OCI-LY1 (cell line): ENCODE results near the gene SEMA6B.
A peak's percentile ranks its signal among the peaks of the same experiment; 100 is the strongest.

ENCODE experiments used
- CTCF ChIP-seq: fragments of 200-600 bp; sonication (generic), shearing (Covaris generic); IDR thresholded peaks from 2 replicates; pipeline ENCODE4 v1.5.1; 2017; ENCODE audit warnings: mild to moderate bottlenecking, antibody characterized with exemption, low read length, moderate library complexity, mixed read lengths
- EZH2 ChIP-seq: fragments of 200-600 bp; sonication (generic), shearing (Covaris generic); IDR thresholded peaks from 2 replicates; pipeline ENCODE4 v1.8.0; 2017; ENCODE audit warnings: borderline replicate concordance, mixed run types, mild to moderate bottlenecking, antibody characterized with exemption, low read length, moderate library complexity, mixed read lengths

GRCh38 chr19:4589579-4590410 lies 30.3 kb upstream of the SEMA6B start:
- TF ChIP-seq EZH2: no peak
- TF ChIP-seq CTCF: peak; percentile 57
